H9 (cell line): ENCODE results near the gene VCAN. TPM values are rescaled to one million over a fixed set of nuclear protein-coding genes. Genes with fewer than 3 reads are reported as not detected.

Source experiments
- DNase-seq: peaks from one replicate; pipeline ENCODE4 v3.0.0-alpha.2; 2017
- H2AFZ ChIP-seq: one replicate; pipeline ENCODE4 v1.6.1; 2013; ENCODE audit warnings: mild to moderate bottlenecking, low read length, control low read depth, moderate library complexity
- H2AK5ac ChIP-seq: 2 replicates; pipeline ENCODE4 v1.6.1; 2013; ENCODE audit warnings: low read length, control low read depth, mixed read lengths; ENCODE audit not compliant: insufficient read length
- H2BK120ac ChIP-seq: one replicate; pipeline ENCODE4 v1.6.1; 2013; ENCODE audit warnings: low read depth, mild to moderate bottlenecking, low read length, control low read depth, inconsistent platforms; ENCODE audit not compliant: poor library complexity, severe bottlenecking
- H2BK12ac ChIP-seq: 2 replicates; pipeline ENCODE4 v1.6.1; 2013; ENCODE audit warnings: low read length, control low read depth, mixed read lengths, low read depth; ENCODE audit not compliant: insufficient read length
- H2BK15ac ChIP-seq: 2 replicates; pipeline ENCODE4 v1.6.1; 2013; ENCODE audit warnings: low read depth, low read length, control low read depth
- H2BK20ac ChIP-seq: one replicate; pipeline ENCODE4 v1.6.1; 2013; ENCODE audit warnings: low read depth, mild to moderate bottlenecking, low read length, control low read depth, inconsistent platforms; ENCODE audit not compliant: poor library complexity, severe bottlenecking
- H2BK5ac ChIP-seq: 2 replicates; pipeline ENCODE4 v1.6.1; 2013; ENCODE audit warnings: low read length, control low read depth, mixed read lengths; ENCODE audit not compliant: insufficient read length
- H3K14ac ChIP-seq: 2 replicates; pipeline ENCODE4 v1.6.1; 2013; ENCODE audit warnings: low read length, control low read depth; ENCODE audit not compliant: insufficient read depth
- H3K18ac ChIP-seq: 2 replicates; pipeline ENCODE4 v1.6.1; 2013; ENCODE audit warnings: low read depth, mild to moderate bottlenecking, mixed read lengths, low read length, control low read depth; ENCODE audit not compliant: insufficient read length
- H3K23ac ChIP-seq: 2 replicates; pipeline ENCODE4 v1.6.1; 2013; ENCODE audit warnings: low read length, control low read depth, mixed read lengths, low read depth; ENCODE audit not compliant: insufficient read length
- H3K23me2 ChIP-seq: 2 replicates; pipeline ENCODE4 v1.6.1; 2013; ENCODE audit warnings: low read depth, mild to moderate bottlenecking, mixed read lengths, low read length, control low read depth; ENCODE audit not compliant: insufficient read length, poor library complexity, severe bottlenecking
- H3K27ac ChIP-seq: 2 replicates; pipeline ENCODE4 v1.5.1; 2013; ENCODE audit warnings: low read length, control low read depth, mixed read lengths, low read depth; ENCODE audit not compliant: insufficient read length
- H3K27me3 ChIP-seq: 2 replicates; pipeline ENCODE4 v1.6.1; 2013; ENCODE audit warnings: low read length, control low read depth, inconsistent platforms; ENCODE audit not compliant: insufficient read depth
- H3K4ac ChIP-seq: 2 replicates; pipeline ENCODE4 v1.6.1; 2013; ENCODE audit warnings: low read depth, mild to moderate bottlenecking, control low read depth, inconsistent platforms, low read length, moderate library complexity
- H3K4me1 ChIP-seq: 2 replicates; pipeline ENCODE4 v1.6.1; 2013; ENCODE audit warnings: low read length, control low read depth, inconsistent platforms; ENCODE audit not compliant: insufficient read depth
- H3K4me2 ChIP-seq: 2 replicates; pipeline ENCODE4 v1.6.1; 2013; ENCODE audit warnings: low read length, control low read depth, mixed read lengths; ENCODE audit not compliant: insufficient read length, insufficient read depth
- H3K56ac ChIP-seq: 2 replicates; pipeline ENCODE4 v1.6.1; 2013; ENCODE audit warnings: low read depth, mild to moderate bottlenecking, mixed read lengths, low read length, control low read depth; ENCODE audit not compliant: insufficient read length
- H3K79me1 ChIP-seq: 2 replicates; pipeline ENCODE4 v1.6.1; 2013; ENCODE audit warnings: low read depth, mild to moderate bottlenecking, moderate library complexity, low read length, control low read depth, inconsistent platforms; ENCODE audit not compliant: insufficient read depth, poor library complexity, severe bottlenecking
- H3K79me2 ChIP-seq: 2 replicates; pipeline ENCODE4 v1.6.1; 2013; ENCODE audit warnings: low read length, control low read depth, inconsistent platforms; ENCODE audit not compliant: insufficient read depth
- H3K9ac ChIP-seq: 2 replicates; pipeline ENCODE4 v1.6.1; 2013; ENCODE audit warnings: low read length, control low read depth, mixed read lengths; ENCODE audit not compliant: insufficient read length; ENCODE audit errors: extremely low read depth
- H3K9me3 ChIP-seq: one replicate; pipeline ENCODE4 v1.6.1; 2013; ENCODE audit warnings: low read depth, low read length, inconsistent platforms; ENCODE audit not compliant: control insufficient read depth
- H3T11ph ChIP-seq: one replicate; pipeline ENCODE4 v1.6.1; 2013; ENCODE audit warnings: mild to moderate bottlenecking, low read length, control low read depth, inconsistent platforms
- H4K20me1 ChIP-seq: one replicate; pipeline ENCODE4 v1.6.1; 2013; ENCODE audit not compliant: control insufficient read depth, insufficient read length, insufficient read depth
- H4K5ac ChIP-seq: 2 replicates; pipeline ENCODE4 v1.6.1; 2013; ENCODE audit warnings: low read depth, mild to moderate bottlenecking, mixed read lengths, low read length, control low read depth; ENCODE audit not compliant: insufficient read length
- H4K8ac ChIP-seq: replicated peaks from 2 replicates; pipeline ENCODE4 v1.6.1; 2013; ENCODE audit warnings: low read length, control low read depth, mixed read lengths, low read depth; ENCODE audit not compliant: insufficient read length
- H4K91ac ChIP-seq: 2 replicates; pipeline ENCODE4 v1.6.1; 2013; ENCODE audit warnings: low read depth, mild to moderate bottlenecking, moderate library complexity, mixed read lengths, low read length, control low read depth; ENCODE audit not compliant: insufficient read length
- H3K27ac Mint-ChIP-seq, 3 experiments: 2 replicates in 2 of 3; 3 replicates in 1 of 3; pipeline ENCODE4 v1.8.0; 2020 to 2021; ENCODE audit warnings: mixed read lengths in 3 of 3, mild to moderate bottlenecking in 1 of 3, moderate library complexity in 1 of 3
- H3K27me3 Mint-ChIP-seq: 2 replicates; pipeline ENCODE4 v1.8.0; 2021; ENCODE audit warnings: low read depth, mild to moderate bottlenecking, moderate library complexity, mixed read lengths
- H3K36me3 Mint-ChIP-seq, 3 experiments: 2 replicates in 2 of 3; 3 replicates in 1 of 3; pipeline ENCODE4 v1.8.0; 2020 to 2021; ENCODE audit warnings: low read depth in 3 of 3, mixed read lengths in 3 of 3; ENCODE audit not compliant: insufficient read depth in 1 of 3
- H3K4me1 Mint-ChIP-seq, 2 experiments: 2 replicates each; pipeline ENCODE4 v1.8.0; 2020; ENCODE audit warnings: mixed read lengths in 2 of 2
- H3K4me3 Mint-ChIP-seq, 2 experiments: 2 replicates in 1 of 2; 3 replicates in 1 of 2; pipeline ENCODE4 v1.8.0; 2020 to 2021; ENCODE audit warnings: mild to moderate bottlenecking in 2 of 2, mixed read lengths in 2 of 2, moderate library complexity in 1 of 2
- H3K9me3 Mint-ChIP-seq, 2 experiments: 2 replicates in 1 of 2; 3 replicates in 1 of 2; pipeline ENCODE4 v1.8.0; 2020; ENCODE audit warnings: mild to moderate bottlenecking in 2 of 2, mixed read lengths in 2 of 2, moderate library complexity in 1 of 2
- CTCF ChIP-seq: fragments of 200-600 bp; sonication (generic); conservative IDR thresholded peaks from 3 replicates; pipeline ENCODE4 v1.8.0; 2021; ENCODE audit warnings: antibody characterized with exemption, mild to moderate bottlenecking
- WGBS: extraction: QIAGEN DNeasy Blood & Tissue Kit; methylation state at CpG from one replicate; pipeline ENCODE4 v1.1.7; 2013; ENCODE audit warnings: missing lambda C conversion rate, low lambda C conversion rate, mixed read lengths; ENCODE audit not compliant: insufficient read length; ENCODE audit errors: extremely low coverage; 5-methylcytosine and 5-hydroxymethylcytosine counted together
- total RNA-seq: library from RNA; stranded (reverse); gene quantifications from 2 replicates; pipeline ENCODE4 v1.2.1, GENCODE V29; 2021

The VCAN gene
- total RNA-seq, 1 experiment from 2014 or later = 278 TPM

GRCh38 chr5:83517072-83517687 is 45.6 kb downstream of the VCAN start:
- Mint-ChIP-seq H3K9me3 (no peaks in the 10 kb centered on the region), H3K27me3 (no peaks in the 10 kb centered on the region), H3K4me3 (no peak overlapping the region), H3K36me3 (peaks cover 31 to 79% (median 65%) of the 10 kb centered on the region in 3 experiments; a peak in 6 of 7 replicates), H3K4me1 (peaks cover 0 to 3% of the 10 kb centered on the region in 2 experiments; a peak in 2 of 4 replicates), H3K27ac (no peak overlapping the region)
- Histone ChIP-seq H2AFZ (no peak overlapping the region), H4K8ac (no peak overlapping the region), H2BK5ac (no peak overlapping the region), H3K9ac (no peak overlapping the region), H2BK15ac (no peak overlapping the region), H3K14ac (no peak overlapping the region), H3K79me2 (no peaks in the 10 kb centered on the region), H3K18ac (no peak overlapping the region), H3K9me3 (no peaks in the 10 kb centered on the region), H3K56ac (no peak overlapping the region), H2AK5ac (no peak overlapping the region), H3K79me1 (no peaks in the 10 kb centered on the region), H3K27ac (no peak overlapping the region), H3K23me2 (no peaks in the 10 kb centered on the region), H3K4me1 (no peaks in the 10 kb centered on the region), H4K91ac (no peak overlapping the region), H2BK12ac (no peak overlapping the region), H3K4ac (no peak overlapping the region), H3T11ph (no peak overlapping the region), H2BK20ac (no peak overlapping the region), H3K23ac (no peak overlapping the region), H2BK120ac (no peak overlapping the region), H3K27me3 (no peaks in the 10 kb centered on the region), H4K20me1 (no peaks in the 10 kb centered on the region), H3K4me2 (no peak overlapping the region), H4K5ac (no peak overlapping the region)
- TF ChIP-seq CTCF = no peak
- DNase-seq = no peak
- WGBS = no CpG with 5 or more reads among the region's 1 CpG
